Measurements from ENCODE around the gene NCK2.

- TF ChIP-seq POLR2A (IDR thresholded peaks at IDR 0.05; ENCODE audit: low read depth, low read length) (no peak), CTCF (conservative IDR thresholded peaks at IDR 0.05; ENCODE audit: low read depth, low read length) (no peak), USF2 (IDR thresholded peaks at IDR 0.05; ENCODE audit: low read depth, low read length) (no peak), SMC3 (IDR thresholded peaks at IDR 0.05; ENCODE audit: low read depth, low read length) (no peak), RAD21 (IDR thresholded peaks at IDR 0.05; ENCODE audit: low read length) (no peak)
These were observed 76.0 kb downstream of the NCK2 start for GRCh38 chr2:105820691-105821090.

Measured in IMR-90 (cell line).